ENCODE measurements around the gene AS3MT.
"Not testable (repeated sequence)": the region's sequence is repeated elsewhere in the genome, so short reads cannot be mapped to it uniquely, and the experiment has no call there.

AS3MT gene

GRCh38 chr10:102923601-102924000, 54.3 kb downstream of the AS3MT start:
- DNase-seq, result no peak

DNA sequence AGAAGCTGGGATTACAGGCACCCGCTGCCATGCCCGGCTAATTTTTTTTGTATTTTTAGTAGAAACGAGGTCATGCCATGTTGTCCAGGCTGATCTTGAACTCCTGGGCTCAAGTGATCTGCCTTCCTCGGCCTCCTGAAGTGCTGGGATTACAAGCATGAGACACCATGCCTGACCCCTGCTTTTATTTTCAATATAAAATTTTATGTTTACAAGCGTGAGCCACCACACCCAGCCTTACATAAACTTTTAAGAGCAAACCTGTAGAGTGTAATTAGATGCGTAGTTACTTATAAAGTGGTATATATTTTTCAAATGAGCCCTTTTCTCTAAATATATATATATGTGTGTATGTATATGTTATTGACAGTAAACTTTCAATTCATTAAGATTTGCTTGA, 57.6 kb downstream of the AS3MT start:
- DNase-seq, result no peak

- DNase-seq, result no peak
These were observed 58.2 kb downstream of the AS3MT start for GRCh38 chr10:102927311-102928010.

GRCh38 chr10:102928442-102928841, 59.2 kb downstream of the AS3MT start:
- DNase-seq, result not testable (repeated sequence)

- DNase-seq, result no peak
These were observed 61.5 kb downstream of the AS3MT start for GRCh38 chr10:102930720-102931119.

DNA sequence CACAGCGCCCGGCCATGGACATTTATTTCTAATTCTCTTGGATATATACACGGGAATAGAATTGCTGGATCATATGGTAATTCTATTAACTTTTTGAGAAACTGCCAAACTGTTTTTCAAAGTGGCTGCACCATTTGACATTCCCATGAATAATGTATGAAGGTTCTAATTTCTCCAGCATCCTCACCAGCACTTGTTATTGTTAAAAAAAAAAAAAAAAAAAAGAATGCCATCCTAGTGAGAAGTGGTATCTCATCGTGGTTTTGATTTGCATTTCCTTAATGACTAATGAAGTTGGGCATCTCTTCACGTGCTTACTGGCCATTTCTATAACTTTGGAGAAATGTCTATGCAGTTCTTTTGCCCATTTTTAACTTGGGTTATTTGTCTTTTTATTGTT, 62.4 kb downstream of the AS3MT start:
- DNase-seq, result no peak

DNA sequence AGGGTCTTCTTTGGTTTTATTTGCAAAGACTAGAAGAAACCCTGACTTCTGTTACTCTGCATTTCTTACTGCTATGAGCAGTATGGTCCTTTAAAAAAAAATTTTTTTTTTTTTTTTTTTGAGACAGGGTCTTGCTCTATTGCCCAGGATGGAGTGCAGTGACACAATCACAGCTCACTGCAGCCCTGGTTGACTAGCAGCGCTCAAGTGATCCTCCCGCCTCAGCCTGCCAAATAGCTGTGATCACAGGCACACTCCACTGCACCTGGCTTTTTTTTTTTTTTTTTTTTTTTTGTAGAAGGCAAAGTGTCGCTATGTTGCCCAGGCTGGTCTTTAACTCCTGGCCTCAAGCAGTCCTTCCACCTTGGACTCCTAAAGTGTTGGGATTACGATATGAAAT, 66.2 kb downstream of the AS3MT start:
- no peak for DNase-seq

DNA sequence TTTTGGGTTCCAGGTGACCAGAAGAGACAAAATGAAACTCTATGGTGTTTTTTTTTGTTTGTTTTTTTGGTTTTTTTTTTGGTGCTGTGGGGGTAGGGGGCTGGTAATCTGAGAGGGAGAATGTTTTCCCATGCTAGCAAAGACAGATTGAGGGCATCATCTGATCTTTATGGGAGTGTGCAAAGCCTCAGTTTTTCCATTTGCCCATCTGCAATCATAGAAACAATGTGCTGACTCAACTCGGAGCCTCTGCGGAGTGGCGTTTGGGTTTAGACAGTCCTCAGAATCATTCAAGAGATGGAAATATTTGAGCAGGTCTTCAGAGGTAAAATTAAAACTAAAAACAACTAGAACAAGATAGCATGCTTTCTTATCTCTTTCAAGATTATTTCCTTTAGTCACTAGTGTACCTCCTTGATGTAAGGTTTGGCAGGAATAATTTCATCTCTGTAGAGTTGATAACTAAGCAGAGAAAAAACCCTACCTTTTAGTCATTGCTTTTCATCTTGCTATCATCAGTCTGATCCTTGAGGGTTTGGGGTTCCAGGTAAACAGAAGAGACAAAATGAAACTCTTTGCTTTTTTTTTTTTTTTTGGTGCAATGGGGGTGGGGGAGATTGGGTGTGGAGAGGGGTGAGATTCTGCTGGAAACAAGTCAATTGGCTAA, 66.8 kb downstream of the AS3MT start:
- DNase-seq, result no peak

DNA sequence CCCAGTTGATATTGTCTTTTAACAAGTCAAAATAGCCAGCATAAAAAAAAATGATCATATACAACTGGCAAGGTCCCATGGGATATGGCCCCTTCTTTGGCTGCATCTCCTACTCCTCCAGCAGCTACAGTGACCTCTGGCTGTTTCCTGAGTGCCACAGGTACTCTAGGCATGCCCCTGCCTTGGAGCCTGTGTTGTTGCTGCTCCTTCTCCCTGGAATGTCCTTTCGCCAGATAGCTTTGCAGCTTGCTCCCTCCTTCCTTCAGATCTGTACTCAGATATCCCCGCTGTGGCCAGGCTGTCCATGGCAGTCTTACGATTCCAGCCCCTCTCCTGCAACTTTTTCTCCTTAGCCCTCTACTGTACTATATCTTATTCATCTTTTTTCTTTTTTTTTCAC, 72.1 kb downstream of the AS3MT start:
- DNase-seq, result no peak

DNA sequence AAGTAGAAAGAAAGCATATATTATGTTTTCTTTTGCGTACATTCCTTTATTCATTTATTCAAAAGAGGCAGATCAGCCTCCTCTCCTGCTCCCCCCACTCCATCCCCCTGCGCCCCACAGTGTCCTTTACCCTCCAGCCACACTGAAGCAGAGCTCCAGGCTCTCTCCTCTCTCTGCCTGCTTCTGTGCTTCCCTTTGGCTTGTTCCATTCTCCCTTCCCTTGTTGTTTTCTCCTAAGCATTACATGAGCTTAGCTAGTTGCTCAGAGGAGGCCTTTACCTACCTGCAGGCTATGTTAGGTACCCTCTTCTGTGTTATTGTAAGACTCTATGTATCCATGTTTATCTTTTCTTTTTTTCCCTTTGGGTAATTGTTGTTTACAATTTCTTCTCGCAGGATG, 76.2 kb downstream of the AS3MT start:
- no peak for DNase-seq

DNA sequence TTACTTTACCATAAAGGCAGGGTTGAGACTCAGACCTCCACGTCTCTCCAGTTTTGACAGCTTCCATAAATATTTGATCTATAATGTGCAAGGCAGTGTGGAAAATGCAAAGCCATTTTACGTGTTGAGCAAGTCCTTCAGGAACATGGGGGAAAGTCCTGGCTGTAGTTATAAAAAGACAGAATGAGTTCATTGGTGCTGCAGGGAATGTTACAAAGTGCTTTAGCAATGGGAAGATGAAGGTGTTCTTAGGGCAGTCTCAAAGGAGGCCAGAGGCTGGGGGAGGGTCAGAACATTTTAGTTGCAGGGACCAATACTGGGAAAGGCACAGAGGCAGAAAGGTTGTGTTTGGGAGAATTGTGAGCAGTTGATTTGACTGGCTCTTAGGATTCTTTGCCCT, 76.7 kb downstream of the AS3MT start:
- DNase-seq, result peak; percentile 26

- no peak for DNase-seq
These were observed 77.7 kb downstream of the AS3MT start for GRCh38 chr10:102946992-102947391.

DNA sequence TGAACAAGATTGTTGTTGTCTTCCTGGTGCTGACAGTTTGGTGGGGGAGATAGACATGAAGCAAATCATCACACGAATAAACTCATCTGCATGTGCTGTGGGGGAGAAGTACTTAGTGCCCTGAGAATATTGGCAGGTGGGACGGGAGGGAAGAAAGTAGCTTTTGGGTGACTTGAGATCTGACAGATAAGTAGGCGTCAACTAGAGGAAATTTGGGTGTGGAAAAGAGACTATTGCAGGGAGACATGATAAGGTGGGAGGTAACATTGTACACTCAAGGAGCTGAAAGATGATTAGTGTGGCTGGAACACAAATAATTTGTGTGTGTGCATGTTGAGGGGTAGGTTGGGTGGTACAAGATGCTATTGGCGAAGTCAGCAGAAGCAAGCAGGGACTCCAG, 78.9 kb downstream of the AS3MT start:
- DNase-seq, result no peak

GRCh38 chr10:102948786-102949185, 79.5 kb downstream of the AS3MT start:
- no peak for DNase-seq

DNA sequence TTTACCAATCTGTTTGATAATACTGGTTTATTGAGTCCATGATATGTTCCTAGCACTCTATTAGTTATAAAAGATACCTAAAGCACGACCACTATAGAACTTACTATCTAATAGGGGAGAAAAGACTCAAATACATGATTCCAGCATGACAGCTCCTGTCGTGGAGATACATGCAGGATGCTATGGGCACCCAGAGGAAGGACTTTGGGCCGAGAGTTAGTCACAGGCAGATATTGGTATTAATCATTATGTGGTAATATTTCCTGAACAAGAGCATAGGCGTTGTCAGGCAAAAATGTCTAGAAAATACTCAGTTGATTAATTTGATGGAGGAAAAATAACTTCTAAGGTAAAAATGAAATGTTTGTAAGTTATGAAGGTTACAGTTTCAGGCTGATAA, 80.6 kb downstream of the AS3MT start:
- no peak for DNase-seq

DNA sequence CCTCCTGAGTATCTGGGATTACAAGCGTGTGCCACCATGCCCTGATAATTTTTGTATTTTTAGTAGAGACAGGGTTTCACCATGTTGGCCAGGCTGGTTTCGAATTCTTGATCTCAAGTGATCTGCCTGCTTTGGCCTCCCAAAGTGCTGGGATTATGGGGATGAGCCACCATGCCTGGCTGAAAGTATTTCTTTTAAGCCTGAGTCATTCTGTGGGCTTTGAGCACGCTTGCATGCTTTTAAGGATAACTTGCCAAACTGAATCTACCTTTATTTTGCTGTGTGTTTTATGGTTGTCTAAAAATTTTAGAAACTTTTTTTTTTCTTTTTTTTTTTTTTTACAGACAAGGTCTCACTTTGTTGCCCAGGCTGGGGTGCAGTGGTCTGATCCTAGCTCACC, 82.0 kb downstream of the AS3MT start:
- no peak for DNase-seq

Measured in eye (tissue), 1 donor.